NCI-H146 treated with DMSO at 0.1 percent for 48 hours (cell line): Measurements from ENCODE around the gene PLA2G3.
"Not testable (repeated sequence)": the region's sequence is repeated elsewhere in the genome, so short reads cannot be mapped to it uniquely, and the experiment has no call there.

Experiments
- DNase-seq: peaks from one replicate; lab custom pipeline; 2025; ENCODE audit not compliant: unreplicated experiment; lab: John Stamatoyannopoulos, UW

The PLA2G3 gene

DNA sequence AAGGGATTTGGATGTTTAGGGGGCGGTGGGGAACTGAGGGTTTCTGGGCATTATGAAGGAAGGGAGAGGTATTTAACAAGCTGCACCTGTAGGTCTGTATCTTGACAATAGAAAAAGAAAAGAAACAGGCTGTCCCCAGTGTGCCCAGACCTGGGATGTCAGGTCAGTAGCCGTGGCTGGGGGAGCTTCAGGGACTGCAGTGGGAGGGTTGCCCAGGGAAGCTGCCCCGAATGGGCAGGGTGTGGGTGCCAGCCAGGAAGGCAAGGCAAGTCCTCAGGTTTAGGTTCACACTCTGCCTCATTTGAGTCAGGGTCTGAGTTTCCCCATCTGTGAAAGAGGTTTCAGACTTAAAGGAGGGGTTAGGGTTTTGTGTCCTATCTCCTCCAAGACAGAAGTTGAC, 16.0 kb downstream of the PLA2G3 start:
- DNase-seq = no peak

GRCh38 chr22:31123292-31123602, 17.1 kb downstream of the PLA2G3 start:
- no peak for DNase-seq

- peak; percentile 58 for DNase-seq
Measured at GRCh38 chr22:31122532-31123291, 17.6 kb downstream of the PLA2G3 start, which contains the start of gene INPP5J. INPP5J (plus strand) TSS chr22:31122966; CDS start chr22:31123015, 49 bp downstream.

- DNase-seq = no peak
Measured at GRCh38 chr22:31122196-31122531, 18.1 kb downstream of the PLA2G3 start.

DNA sequence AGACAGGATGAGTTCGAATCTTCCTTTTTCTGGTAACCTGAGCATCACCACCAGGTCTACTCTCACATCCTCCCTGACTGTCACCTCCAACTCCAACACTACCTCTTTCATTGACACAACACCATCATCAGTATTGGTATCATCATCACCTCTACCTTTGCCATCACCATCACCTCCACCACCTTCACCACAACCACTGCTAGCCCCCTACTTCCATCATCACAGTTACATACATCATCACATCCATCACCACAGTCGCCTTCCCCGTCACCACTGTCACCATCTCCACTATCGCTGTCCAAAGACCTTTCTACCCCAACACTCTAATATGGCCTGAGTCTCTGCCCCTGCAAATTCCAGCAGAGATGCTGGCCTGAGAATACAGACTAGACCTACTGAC, 18.9 kb downstream of the PLA2G3 start:
- no peak for DNase-seq

GRCh38 chr22:31120642-31121041, 19.7 kb downstream of the PLA2G3 start:
- no peak for DNase-seq

GRCh38 chr22:31120230-31120629, 20.1 kb downstream of the PLA2G3 start:
- DNase-seq = no peak

- no peak for DNase-seq
Measured at GRCh38 chr22:31119026-31119717, 21.1 kb downstream of the PLA2G3 start.

- DNase-seq = no peak
Measured at GRCh38 chr22:31118046-31118820, 22.1 kb downstream of the PLA2G3 start.

- DNase-seq = not testable (repeated sequence)
Measured at GRCh38 chr22:31112547-31113091, 27.7 kb downstream of the PLA2G3 start.

- DNase-seq = no peak
Measured at GRCh38 chr22:31107894-31108218, 32.5 kb downstream of the PLA2G3 start.

GRCh38 chr22:31107178-31107893, 33.0 kb downstream of the PLA2G3 start, which contains the start of gene SELENOM:
SELENOM (minus strand) TSS chr22:31107568; CDS start chr22:31107505, 63 bp downstream.
- peak; percentile 87 for DNase-seq

DNA sequence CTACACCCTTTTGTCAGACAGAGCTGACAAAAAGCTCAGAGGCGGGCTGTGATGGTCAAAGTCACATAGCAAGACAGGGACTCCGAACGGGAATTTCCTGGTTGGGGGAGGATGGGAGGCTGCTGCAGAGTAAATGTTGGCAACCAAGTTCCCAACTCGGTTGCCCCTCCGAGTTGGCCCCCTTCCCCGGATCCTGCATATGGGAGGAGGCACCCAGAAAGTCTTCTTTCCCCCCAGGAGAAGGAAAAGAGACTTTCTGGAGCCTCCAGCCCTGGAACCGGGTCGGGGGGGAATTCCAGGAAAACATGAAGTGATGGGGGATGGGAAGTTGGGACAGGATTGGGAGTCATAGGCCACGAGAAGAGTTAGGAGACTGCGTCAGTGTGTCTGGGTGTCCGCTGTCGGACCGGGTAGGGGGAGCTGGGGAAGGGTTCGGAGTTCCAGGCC, 33.6 kb downstream of the PLA2G3 start:
- DNase-seq = no peak

DNA sequence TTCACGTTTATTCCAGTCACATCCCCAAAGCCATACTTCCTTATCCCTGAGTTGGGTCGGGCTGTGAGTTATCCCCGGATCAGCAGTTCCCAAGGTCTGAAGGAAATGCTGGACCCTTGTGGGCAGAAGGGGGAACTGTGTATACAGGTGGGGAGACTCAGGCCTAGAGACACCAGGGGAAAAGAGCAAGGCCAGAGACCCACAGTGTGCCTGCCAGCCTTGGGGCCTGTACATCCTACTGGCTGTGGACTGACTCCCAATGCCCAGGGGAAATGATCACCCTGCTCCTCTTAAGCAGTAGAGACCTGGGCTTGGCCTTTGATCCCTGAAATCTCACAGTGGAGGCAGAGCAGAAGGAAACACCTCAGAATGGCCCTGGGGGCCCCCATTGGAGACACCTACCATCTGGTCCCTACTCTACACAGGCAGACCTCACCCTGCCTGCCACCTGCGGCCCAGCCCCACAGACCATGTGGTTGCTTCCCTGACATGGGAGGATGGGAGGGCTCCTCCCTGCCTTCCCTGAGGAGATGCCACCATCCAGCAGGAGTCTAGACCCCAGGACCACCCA, 34.2 kb downstream of the PLA2G3 start:
- no peak for DNase-seq

- no peak for DNase-seq
Measured at GRCh38 chr22:31105282-31105929, 34.9 kb downstream of the PLA2G3 start.

GRCh38 chr22:31104869-31105268, 35.4 kb downstream of the PLA2G3 start:
- DNase-seq = no peak

- DNase-seq = no peak
Measured at GRCh38 chr22:31103899-31104694, 36.2 kb downstream of the PLA2G3 start.

DNA sequence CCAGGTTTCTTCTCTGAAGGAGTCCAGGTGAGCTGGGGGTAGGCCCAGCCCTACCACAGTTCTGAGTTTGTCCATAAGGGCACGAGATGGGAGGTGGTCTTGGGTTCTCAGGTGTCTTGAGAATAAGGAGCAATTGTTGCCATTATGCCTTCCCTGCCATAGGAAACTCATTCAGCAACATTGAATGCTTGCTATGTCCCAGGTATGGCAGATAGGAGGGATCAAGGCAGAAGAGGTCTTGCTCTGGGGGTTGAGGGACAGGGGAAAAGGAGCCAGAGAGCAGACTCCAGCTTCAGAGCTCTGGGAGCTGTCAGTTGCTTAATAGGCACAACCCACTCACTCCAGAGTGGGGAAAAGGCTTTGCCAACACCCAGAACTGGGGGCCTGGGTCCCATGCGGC, 37.2 kb downstream of the PLA2G3 start:
- DNase-seq = no peak

DNA sequence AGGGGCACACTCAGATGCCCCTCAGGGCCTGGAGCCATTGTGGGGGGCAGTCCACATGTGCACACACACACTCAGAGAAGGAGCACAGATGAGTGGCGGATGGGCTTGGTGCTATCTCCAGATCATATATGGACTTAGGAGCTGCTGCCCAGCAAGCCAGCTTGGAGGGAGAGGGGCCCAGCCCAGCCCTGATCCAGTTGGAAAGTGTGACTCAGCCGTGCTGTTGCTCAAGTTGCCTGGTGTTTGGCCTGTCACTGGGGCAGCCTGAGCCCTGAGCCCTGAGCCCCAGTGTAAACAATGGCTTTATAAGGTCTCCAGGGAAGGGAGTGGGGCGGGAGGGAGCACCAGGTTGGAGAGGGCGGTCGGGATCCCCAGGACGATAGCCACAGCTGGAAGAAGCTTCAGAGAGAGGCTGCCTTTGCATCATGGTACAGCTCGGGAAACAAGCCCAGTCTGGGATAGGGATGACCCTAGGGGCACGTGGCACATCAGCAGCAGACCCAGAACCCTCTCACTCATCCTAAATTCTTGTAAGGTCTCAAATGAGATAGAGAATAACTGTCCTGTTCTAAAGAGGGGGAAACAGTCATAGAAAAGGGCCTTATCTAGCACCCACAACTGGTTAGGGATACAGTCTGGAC, 37.7 kb downstream of the PLA2G3 start:
- no peak for DNase-seq
